H1 (cell line): ENCODE data around the gene MARK1. TPM values are rescaled to one million over a fixed set of nuclear protein-coding genes. Genes with fewer than 3 reads are reported as not detected.

Source experiments
- CTCF ChIA-PET: fragments of 300-600 bp; sonication (Branson Sonifier 250); formaldehyde crosslinking; loops from one replicate; lab custom pipeline; 2021; ENCODE audit not compliant: partially characterized antibody; lab: Charles Lee
- POLR2A ChIA-PET: fragments of 300-600 bp; sonication (Branson Sonifier 250); formaldehyde crosslinking; loops from one replicate; lab custom pipeline; 2021; ENCODE audit warnings: inconsistent platforms; ENCODE audit not compliant: partially characterized antibody; lab: Charles Lee
- DNase-seq, 2 experiments: peaks; one replicate each; pipeline versions ENCODE4 v3.0.0 to v3.0.0-alpha.2; 2010 to 2022; ENCODE audit warnings: low spot score in 2 of 2, low read depth in 1 of 2, mixed read lengths in 1 of 2
- FAIRE-seq: peaks from 2 replicates; lab custom pipeline; 2011; peaks lifted over from hg19 to GRCh38; lab: Jason Lieb, UNC
- H2AFZ ChIP-seq: 2 replicates; pipeline ENCODE4 v1.8.1; 2012; ENCODE audit warnings: low read length, inconsistent platforms
- H2AK5ac ChIP-seq: 2 replicates; pipeline ENCODE4 v1.6.1; 2013; ENCODE audit warnings: low read depth, low read length
- H2BK120ac ChIP-seq: replicated peaks from 2 replicates; pipeline ENCODE3; 2013; ENCODE audit warnings: low read depth, low read length, inconsistent platforms
- H2BK12ac ChIP-seq: 2 replicates; pipeline ENCODE4 v1.6.1; 2013; ENCODE audit warnings: low read depth, low read length
- H2BK15ac ChIP-seq: 2 replicates; pipeline ENCODE4 v1.6.1; 2013; ENCODE audit warnings: low read length
- H2BK20ac ChIP-seq: 2 replicates; pipeline ENCODE4 v1.6.1; 2013; ENCODE audit warnings: low read length
- H2BK5ac ChIP-seq: 2 replicates; pipeline ENCODE4 v1.6.1; 2013; ENCODE audit warnings: low read depth, low read length
- H3K14ac ChIP-seq: 2 replicates; pipeline ENCODE4 v1.6.1; 2013; ENCODE audit warnings: inconsistent platforms; ENCODE audit not compliant: insufficient read length
- H3K18ac ChIP-seq: 2 replicates; pipeline ENCODE4 v1.6.1; 2013; ENCODE audit warnings: low read length; ENCODE audit errors: extremely low read depth
- H3K23ac ChIP-seq: 2 replicates; pipeline ENCODE4 v1.6.1; 2013; ENCODE audit warnings: inconsistent platforms; ENCODE audit not compliant: insufficient read length
- H3K23me2 ChIP-seq: 2 replicates; pipeline ENCODE4 v1.6.1; 2013; ENCODE audit warnings: low read depth, low read length
- H3K27ac ChIP-seq: 2 replicates; pipeline ENCODE4 v1.6.1; 2011; ENCODE audit warnings: low read depth, low read length, inconsistent platforms
- H3K27me3 ChIP-seq, 4 experiments: replicated peaks in 1 of 4; 1 replicate in 1 of 4; 2 replicates in 3 of 4; pipeline versions ENCODE4 v1.6.1 to v1.8.1; 2011 to 2013; ENCODE audit warnings: low read length in 3 of 4, mild to moderate bottlenecking in 3 of 4, inconsistent platforms in 2 of 4, mixed read lengths in 2 of 4, moderate library complexity in 1 of 4; ENCODE audit not compliant: control insufficient read depth in 3 of 4, insufficient read depth in 3 of 4; ENCODE audit errors: extremely low read depth in 1 of 4
- H3K36me3 ChIP-seq, 4 experiments: 2 replicates each; pipeline versions ENCODE4 v1.6.1 to v1.8.1; 2011 to 2013; ENCODE audit warnings: mild to moderate bottlenecking in 4 of 4, low read length in 3 of 4, moderate library complexity in 2 of 4, control low read depth in 1 of 4, inconsistent platforms in 1 of 4; ENCODE audit not compliant: insufficient read depth in 4 of 4, control insufficient read depth in 2 of 4
- H3K4ac ChIP-seq: replicated peaks from 2 replicates; pipeline ENCODE3; 2013; ENCODE audit warnings: low read length, low read depth, mixed read lengths, inconsistent platforms; ENCODE audit not compliant: insufficient read length
- H3K4me1 ChIP-seq, 4 experiments: replicated peaks in 1 of 4; 1 replicate in 1 of 4; 2 replicates in 3 of 4; pipeline versions ENCODE4 v1.6.1 to v1.8.1; 2011 to 2013; ENCODE audit warnings: low read length in 3 of 4, inconsistent platforms in 2 of 4, mixed read lengths in 1 of 4; ENCODE audit not compliant: insufficient read depth in 4 of 4, control insufficient read depth in 3 of 4
- H3K4me2 ChIP-seq, 2 experiments: 2 replicates each; pipeline versions ENCODE4 v1.6.1 to v1.8.1; 2011 to 2013; ENCODE audit warnings: low read depth in 2 of 2, low read length in 2 of 2, control low read depth in 1 of 2, inconsistent platforms in 1 of 2, mild to moderate bottlenecking in 1 of 2; ENCODE audit not compliant: insufficient read depth in 1 of 2
- H3K4me3 ChIP-seq, 4 experiments: fragments of 200-600, 300-600 bp in 1 of 4; sonication (generic), shearing (Covaris generic), sonication (Bioruptor Twin) in 1 of 4; 2 replicates each; pipeline versions ENCODE4 v1.5.1 to v1.8.1; 2011 to 2016; ENCODE audit warnings: low read length in 4 of 4, low read depth in 3 of 4, control low read depth in 2 of 4, inconsistent platforms in 2 of 4, mild to moderate bottlenecking in 2 of 4, mixed read lengths in 1 of 4, moderate library complexity in 1 of 4; ENCODE audit not compliant: insufficient read depth in 2 of 4; ENCODE audit errors: extremely low read depth in 1 of 4
- H3K56ac ChIP-seq: replicated peaks from 2 replicates; pipeline ENCODE3; 2013; ENCODE audit warnings: low read depth, mild to moderate bottlenecking, mixed read lengths, low read length, inconsistent platforms; ENCODE audit not compliant: insufficient read length
- H3K79me1 ChIP-seq: 2 replicates; pipeline ENCODE4 v1.6.1; 2013; ENCODE audit warnings: low read depth, low read length, control low read depth
- H3K79me2 ChIP-seq, 2 experiments: 2 replicates each; pipeline versions ENCODE4 v1.6.1 to v1.8.1; 2012 to 2013; ENCODE audit warnings: low read length in 2 of 2, mild to moderate bottlenecking in 2 of 2, inconsistent platforms in 1 of 2; ENCODE audit not compliant: insufficient read depth in 2 of 2, control insufficient read depth in 1 of 2
- H3K9ac ChIP-seq, 4 experiments: replicated peaks in 1 of 4; 1 replicate in 1 of 4; 2 replicates in 3 of 4; pipeline versions ENCODE4 v1.6.1 to v1.8.1; 2011 to 2013; ENCODE audit warnings: low read depth in 3 of 4, low read length in 3 of 4, control low read depth in 2 of 4, mild to moderate bottlenecking in 2 of 4, moderate library complexity in 2 of 4, inconsistent platforms in 1 of 4; ENCODE audit errors: extremely low read depth in 1 of 4
- H3K9me3 ChIP-seq, 2 experiments: 2 replicates each; pipeline versions ENCODE4 v1.6.1 to v1.8.1; 2012 to 2013; ENCODE audit warnings: mild to moderate bottlenecking in 2 of 2, moderate library complexity in 2 of 2, control low read depth in 1 of 2, inconsistent platforms in 1 of 2, low read depth in 1 of 2, low read length in 1 of 2, mixed read lengths in 1 of 2; ENCODE audit not compliant: insufficient read depth in 2 of 2
- H4K20me1 ChIP-seq, 2 experiments: replicated peaks in 1 of 2; 2 replicates each; pipeline versions ENCODE3 to v1.8.1; 2011 to 2013; ENCODE audit warnings: inconsistent platforms in 2 of 2, low read length in 2 of 2, mild to moderate bottlenecking in 1 of 2; ENCODE audit not compliant: insufficient read depth in 2 of 2, control insufficient read depth in 1 of 2
- H4K5ac ChIP-seq: 2 replicates; pipeline ENCODE4 v1.6.1; 2013; ENCODE audit warnings: low read length, low read depth, mixed read lengths, inconsistent platforms; ENCODE audit not compliant: insufficient read length
- H4K8ac ChIP-seq: 2 replicates; pipeline ENCODE4 v1.8.0; 2013; ENCODE audit warnings: mild to moderate bottlenecking, moderate library complexity, low read length, inconsistent platforms; ENCODE audit not compliant: insufficient read depth; ENCODE audit errors: extremely low read depth
- H4K91ac ChIP-seq: replicated peaks from 2 replicates; pipeline ENCODE3; 2013; ENCODE audit warnings: low read length, mixed read lengths, inconsistent platforms; ENCODE audit not compliant: insufficient read length
- GTF2F1 ChIP-seq: IDR thresholded peaks from 2 replicates; pipeline ENCODE4 v1.6.1; 2012; ENCODE audit warnings: low read depth, low read length, improper control_type of control experiment, borderline replicate concordance
- POLR2A ChIP-seq, 2 experiments: IDR thresholded peaks; 1 replicate in 1 of 2; 2 replicates in 1 of 2; pipeline ENCODE4 v1.6.1; 2011; ENCODE audit warnings: low read depth in 2 of 2, low read length in 2 of 2, mild to moderate bottlenecking in 2 of 2; ENCODE audit errors: control extremely low read depth in 1 of 2
- RBBP5 ChIP-seq: IDR thresholded peaks from 2 replicates; pipeline ENCODE4 v1.7.1; 2012; ENCODE audit warnings: low read depth, mild to moderate bottlenecking, inconsistent platforms, low read length, moderate library complexity, borderline replicate concordance
- SAP30 ChIP-seq: fragments of 300-600 bp; sonication (generic); IDR thresholded peaks from 2 replicates; pipeline ENCODE4 v1.7.1; 2012; ENCODE audit warnings: low read length, moderate library complexity, mild to moderate bottlenecking, inconsistent platforms; ENCODE audit not compliant: insufficient read depth, insufficient replicate concordance
- SP4 ChIP-seq: IDR thresholded peaks from 2 replicates; pipeline ENCODE4 v1.6.1; 2012; ENCODE audit warnings: low read length, inconsistent platforms
- TEAD4 ChIP-seq: IDR thresholded peaks from 2 replicates; pipeline ENCODE4 v1.6.1; 2012; ENCODE audit warnings: low read depth, low read length, inconsistent platforms, mixed read lengths
- WGBS, 2 experiments: shearing (Covaris generic) in 1 of 2; methylation state at CpG; one replicate each; pipeline versions ENCODE4 v1.1.6 to v1.1.7; 2013 to 2015; ENCODE audit warnings: low lambda C conversion rate in 2 of 2, mixed read lengths in 2 of 2, inconsistent platforms in 1 of 2, low coverage in 1 of 2, missing lambda C conversion rate in 1 of 2; ENCODE audit not compliant: insufficient replicate concordance in 2 of 2, insufficient coverage in 1 of 2, insufficient read length in 1 of 2; ENCODE audit errors: extremely low coverage in 1 of 2, missing lambda C conversion rate in 1 of 2; 5-methylcytosine and 5-hydroxymethylcytosine counted together
- polyA plus RNA-seq, 7 experiments: library from polyadenylated mRNA; depleted of rRNA in 3 of 7; stranded (reverse) in 5 of 7; unstranded in 2 of 7; fragments of >200 nt in 5 of 7; fragments of 200-250 nt in 2 of 7; gene quantifications; 1 replicate in 5 of 7; 2 replicates in 1 of 7; 4 replicates in 1 of 7; pipeline versions ENCODE4 v1.2.1 to v1.2.3, GENCODE V29; 2011 to 2013; ENCODE audit warnings: missing spikeins in 2 of 7, mixed read lengths in 2 of 7
- total RNA-seq: library from RNA; stranded (reverse); fragmentation: NEBNext Ultra II Directional; extraction: Animal tissue kit (Norgen Biotek cat#: 25700); gene quantifications from 2 replicates; pipeline ENCODE4 v1.2.1, GENCODE V29; 2021

MARK1 gene
- total and polyA plus RNA-seq, 2 of the 8 experiments (the other 6 are each of a cell fraction or from before 2014, with no cell fraction given): 5.5 to 20.5 TPM

GRCh38 chr1:220500372-220500771 is 27.6 kb upstream of the MARK1 start:
- FAIRE-seq (no peak), DNase-seq (no peak)
- Histone ChIP-seq H3K4me3 (no peak overlapping the region), H3K36me3 (no peaks in the 10 kb centered on the region), H4K91ac (no peak overlapping the region), H3K9me3 (no peaks in the 10 kb centered on the region), H3K4me1 (no peaks in the 10 kb centered on the region), H2BK120ac (no peak overlapping the region), H4K20me1 (no peaks in the 10 kb centered on the region), H4K8ac (no peak overlapping the region), H3K23me2 (no peaks in the 10 kb centered on the region), H3K9ac (no peak overlapping the region), H3K18ac (no peak overlapping the region), H3K14ac (no peak overlapping the region), H2AFZ (no peak overlapping the region), H3K23ac (no peak overlapping the region), H3K79me1 (no peaks in the 10 kb centered on the region), H3K4ac (no peak overlapping the region), H2AK5ac (no peak overlapping the region), H2BK20ac (no peak overlapping the region), H4K5ac (no peak overlapping the region), H3K4me2 (no peak overlapping the region), H3K56ac (no peak overlapping the region), H2BK12ac (no peak overlapping the region), H2BK15ac (no peak overlapping the region), H3K27me3 (no peaks in the 10 kb centered on the region), H3K27ac (no peak overlapping the region), H3K79me2 (no peaks in the 10 kb centered on the region), H2BK5ac (no peak overlapping the region)
- WGBS, 2 experiments: 88% methylated on average over 1 of the region's 1 CpG; no CpG with 5 or more reads in 1 of the 2 experiments
- no peak for TF ChIP-seq POLR2A (IDR thresholded peaks at IDR 0.05; ENCODE audit: control extremely low read depth in 1 of 2, low read depth in 2 of 2, low read length in 2 of 2)
- no peak for TF ChIP-seq GTF2F1
- no peak for TF ChIP-seq RBBP5
- TF ChIP-seq TEAD4: no peak
- TF ChIP-seq SAP30: no peak
- no peak for TF ChIP-seq SP4
- ChIA-PET POLR2A (no interaction called here), CTCF (interaction anchor here (1.5 kb wide), 1 partner anchor 17 kb away, joined by 4 read pairs; no protein-coding TSS in a partner anchor)
